ENCODE data around the gene THSD4.
A peak's percentile ranks its signal among the peaks of the same experiment; 100 is the strongest.

The THSD4 gene

DNA sequence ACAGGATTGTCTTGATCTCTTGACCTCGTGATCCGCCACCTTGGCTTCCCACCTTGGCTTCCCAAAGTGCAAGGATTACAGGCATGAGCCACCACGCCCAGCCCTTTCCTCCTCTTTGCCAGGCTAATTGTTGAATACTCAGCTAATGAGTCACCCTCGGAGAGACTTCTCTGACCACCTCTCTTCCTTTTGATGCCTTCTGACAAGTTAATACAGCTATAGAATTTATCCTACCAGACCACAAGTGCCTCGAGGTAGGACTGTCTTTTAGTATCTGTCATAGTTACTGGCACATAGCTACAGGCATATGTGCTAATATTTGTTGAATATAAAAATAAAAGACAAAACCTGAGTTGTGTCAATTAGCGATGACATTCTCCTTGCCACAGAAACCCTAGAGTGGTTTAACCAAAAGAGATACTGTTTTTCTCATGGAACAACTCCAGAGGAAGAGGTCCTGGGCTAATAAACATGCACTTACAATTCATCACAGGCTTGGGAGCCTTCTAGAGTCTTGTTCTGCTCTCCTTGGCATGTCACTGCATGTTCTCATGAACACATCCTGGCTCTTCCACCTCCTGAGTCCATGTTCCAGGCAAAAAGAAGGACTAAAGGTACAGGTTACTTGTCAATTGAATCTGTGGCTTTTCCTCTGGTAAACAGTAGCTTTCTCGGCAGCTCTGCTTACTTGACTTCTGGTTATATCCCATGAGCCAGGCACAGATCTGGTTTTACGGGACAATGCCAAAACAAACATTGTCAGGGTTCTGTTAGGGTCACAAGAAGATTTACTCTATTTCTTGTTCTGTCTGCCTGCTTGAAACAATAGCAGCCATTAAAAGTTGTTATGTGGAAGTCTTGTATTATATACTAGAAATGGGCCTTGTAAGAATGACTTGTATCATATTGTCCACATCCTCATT is 332.3 kb downstream of the THSD4 start:
- TF ChIP-seq, protein P1, sequence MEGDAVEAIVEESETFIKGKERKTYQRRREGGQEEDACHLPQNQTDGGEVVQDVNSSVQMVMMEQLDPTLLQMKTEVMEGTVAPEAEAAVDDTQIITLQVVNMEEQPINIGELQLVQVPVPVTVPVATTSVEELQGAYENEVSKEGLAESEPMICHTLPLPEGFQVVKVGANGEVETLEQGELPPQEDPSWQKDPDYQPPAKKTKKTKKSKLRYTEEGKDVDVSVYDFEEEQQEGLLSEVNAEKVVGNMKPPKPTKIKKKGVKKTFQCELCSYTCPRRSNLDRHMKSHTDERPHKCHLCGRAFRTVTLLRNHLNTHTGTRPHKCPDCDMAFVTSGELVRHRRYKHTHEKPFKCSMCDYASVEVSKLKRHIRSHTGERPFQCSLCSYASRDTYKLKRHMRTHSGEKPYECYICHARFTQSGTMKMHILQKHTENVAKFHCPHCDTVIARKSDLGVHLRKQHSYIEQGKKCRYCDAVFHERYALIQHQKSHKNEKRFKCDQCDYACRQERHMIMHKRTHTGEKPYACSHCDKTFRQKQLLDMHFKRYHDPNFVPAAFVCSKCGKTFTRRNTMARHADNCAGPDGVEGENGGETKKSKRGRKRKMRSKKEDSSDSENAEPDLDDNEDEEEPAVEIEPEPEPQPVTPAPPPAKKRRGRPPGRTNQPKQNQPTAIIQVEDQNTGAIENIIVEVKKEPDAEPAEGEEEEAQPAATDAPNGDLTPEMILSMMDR (conservative IDR thresholded peaks at IDR 0.05), result no peak
- H3K27ac ChIP-seq, result peak overlapping the region; percentile 76

GRCh38 chr15:71448688-71449114 is 333.4 kb downstream of the THSD4 start:
- H3K27ac ChIP-seq, result peak overlapping the region; percentile 76
- TF ChIP-seq, protein P1 (conservative IDR thresholded peaks at IDR 0.05), result peak; percentile 99

DNA sequence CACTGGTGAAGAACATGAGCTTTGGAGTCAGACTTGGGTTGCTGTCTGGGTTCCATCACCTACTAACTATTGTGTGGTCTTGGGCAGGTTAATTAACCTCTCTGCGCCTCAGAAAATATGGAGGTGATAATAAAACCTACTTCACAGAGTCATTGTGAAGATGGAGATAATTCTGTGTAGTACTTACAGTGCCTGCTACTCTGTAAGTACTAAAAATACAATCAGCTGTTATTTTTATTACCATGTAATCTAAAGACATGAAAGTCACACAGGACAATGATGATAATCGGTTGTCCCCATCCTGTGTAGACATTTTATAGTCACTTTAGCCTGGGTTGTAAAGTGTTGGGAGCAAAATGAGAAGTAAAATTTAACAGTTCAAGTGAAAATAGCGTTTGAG is 334.1 kb downstream of the THSD4 start:
- TF ChIP-seq, protein P1 (conservative IDR thresholded peaks at IDR 0.05), result no peak
- H3K27ac ChIP-seq, result no peak overlapping the region; the same call in 1 of the 2 replicates

- no peak overlapping the region for H3K27ac ChIP-seq
- TF ChIP-seq, protein P1 (conservative IDR thresholded peaks at IDR 0.05), result no peak
Measured at GRCh38 chr15:71449956-71450355, 334.7 kb downstream of the THSD4 start.

DNA sequence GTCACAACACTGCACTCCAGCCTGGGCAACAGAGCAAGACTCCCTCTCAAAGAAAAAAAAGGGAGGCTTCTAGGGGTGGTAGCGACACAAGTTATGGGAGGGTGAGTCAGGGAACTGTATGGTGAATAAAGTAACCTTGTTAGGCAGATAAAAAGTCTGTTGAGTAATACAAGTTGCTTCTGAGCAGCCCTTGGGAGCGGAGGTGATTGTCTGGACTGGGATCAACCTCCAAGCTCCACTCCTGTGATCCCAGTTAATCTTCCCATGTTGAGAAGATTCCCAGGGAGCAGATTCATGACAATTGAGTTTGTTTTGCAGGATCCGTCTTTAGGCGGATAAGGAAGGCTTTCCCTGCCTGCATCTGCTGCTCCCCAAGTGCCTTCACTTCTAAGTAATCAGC is 335.9 kb downstream of the THSD4 start:
- H3K27ac ChIP-seq, result no peak overlapping the region
- TF ChIP-seq, protein P1 (conservative IDR thresholded peaks at IDR 0.05), result no peak

GRCh38 chr15:71452893-71453292 is 337.6 kb downstream of the THSD4 start:
- TF ChIP-seq, protein P1 (conservative IDR thresholded peaks at IDR 0.05), result no peak
- no peak overlapping the region for H3K27ac ChIP-seq

DNA sequence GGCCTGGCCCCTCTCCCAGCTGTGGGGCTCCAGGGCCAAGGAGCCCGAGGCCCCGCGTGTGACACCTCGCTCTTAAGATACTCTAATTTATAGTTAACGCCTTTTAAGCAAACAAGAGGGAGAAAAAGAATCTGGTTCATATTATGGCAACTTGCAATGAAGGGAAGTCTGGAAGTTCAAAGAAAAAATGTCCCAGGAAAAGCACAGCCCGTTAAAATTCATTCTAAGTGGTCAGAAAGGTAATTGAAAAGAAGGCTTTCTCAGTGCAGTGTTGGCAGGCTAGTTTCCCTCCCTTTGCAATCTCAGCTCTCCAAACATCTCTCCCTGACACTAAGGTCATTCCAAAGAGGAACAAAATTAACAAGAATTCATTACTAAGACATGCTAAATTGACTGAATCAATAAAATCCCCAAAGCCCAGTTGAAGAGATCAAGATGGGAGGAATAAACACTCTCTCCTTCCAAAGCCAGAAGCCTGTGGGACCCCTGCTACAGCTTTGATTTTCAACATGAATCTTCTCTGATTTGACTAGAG is 339.3 kb downstream of the THSD4 start:
- TF ChIP-seq, protein P1 (conservative IDR thresholded peaks at IDR 0.05), result no peak
- H3K27ac ChIP-seq, result no peak overlapping the region

Measured in VCaP (cell line).